IMR-90 (cell line): Measurements from ENCODE around the gene IL1B. TPM values are rescaled to one million over a fixed set of nuclear protein-coding genes. Genes with fewer than 3 reads are reported as not detected.
A peak's percentile ranks its signal among the peaks of the same experiment; 100 is the strongest.

Source experiments
- ATAC-seq: fragments of 200-7000 bp; cut with Tn5 transposase; 2 replicates; pipeline ENCODE4 v1.9.1; 2020; ENCODE audit warnings: low read depth, mild to moderate bottlenecking, moderate library complexity
- BruUV-seq: library from RNA; stranded (reverse); fragments of 400-500 nt; replicated peaks from 2 replicates; lab custom pipeline; 2021; lab: Mats Ljungman, UMichigan
- CTCF ChIA-PET: fragments of 300-600 bp; formaldehyde crosslinking; extraction: SDS; loops from one replicate; lab custom pipeline; 2021; ENCODE audit warnings: antibody characterized with exemption; lab: Yijun Ruan, JAX
- POLR2A ChIA-PET: fragments of 300-600 bp; sonication (Branson Sonifier 250); formaldehyde crosslinking; loops from one replicate; lab custom pipeline; 2022; ENCODE audit warnings: antibody characterized with exemption; ENCODE audit not compliant: unreplicated experiment; lab: Charles Lee
- DNase-seq: peaks from one replicate; pipeline ENCODE4 v3.0.0; 2013
- H2AFZ ChIP-seq: replicated peaks from 2 replicates; pipeline ENCODE3; 2013; ENCODE audit warnings: low read length, mild to moderate bottlenecking; ENCODE audit not compliant: poor library complexity
- H2AK5ac ChIP-seq: 2 replicates; pipeline ENCODE4 v1.6.1; 2013; ENCODE audit warnings: low read depth, low read length, inconsistent platforms
- H2AK9ac ChIP-seq: replicated peaks from 2 replicates; pipeline ENCODE3; 2013; ENCODE audit warnings: mild to moderate bottlenecking, low read depth, low read length, moderate library complexity; ENCODE audit not compliant: poor library complexity
- H2BK120ac ChIP-seq: 2 replicates; pipeline ENCODE4 v1.6.1; 2013; ENCODE audit warnings: low read depth, low read length, inconsistent platforms
- H2BK15ac ChIP-seq: 3 replicates; pipeline ENCODE4 v1.6.1; 2013; ENCODE audit warnings: low read depth, low read length, inconsistent platforms
- H2BK20ac ChIP-seq: 2 replicates; pipeline ENCODE4 v1.6.1; 2013; ENCODE audit warnings: low read depth, mild to moderate bottlenecking, inconsistent platforms, low read length, moderate library complexity
- H2BK5ac ChIP-seq: 2 replicates; pipeline ENCODE4 v1.6.1; 2013; ENCODE audit warnings: mild to moderate bottlenecking, low read depth, low read length, inconsistent platforms; ENCODE audit not compliant: poor library complexity, severe bottlenecking
- H3K14ac ChIP-seq: replicated peaks from 2 replicates; pipeline ENCODE4 v1.6.1; 2013; ENCODE audit warnings: low read depth, low read length, inconsistent platforms
- H3K18ac ChIP-seq: 2 replicates; pipeline ENCODE4 v1.6.1; 2013; ENCODE audit warnings: low read depth, low read length, control low read depth
- H3K23ac ChIP-seq: 2 replicates; pipeline ENCODE4 v1.6.1; 2013; ENCODE audit warnings: low read depth, low read length, inconsistent platforms
- H3K27ac ChIP-seq: 2 replicates; pipeline ENCODE4 v1.5.1; 2013; ENCODE audit warnings: mild to moderate bottlenecking, control low read depth, low read length; ENCODE audit not compliant: insufficient read depth
- H3K27me3 ChIP-seq: 2 replicates; pipeline ENCODE4 v1.6.1; 2013; ENCODE audit warnings: low read length; ENCODE audit not compliant: control insufficient read depth, insufficient read depth
- H3K36me3 ChIP-seq: 2 replicates; pipeline ENCODE4 v1.6.1; 2013; ENCODE audit warnings: low read length, mixed read lengths; ENCODE audit not compliant: control insufficient read depth, insufficient read depth
- H3K4ac ChIP-seq: 2 replicates; pipeline ENCODE4 v1.6.1; 2013; ENCODE audit warnings: low read depth, low read length, inconsistent platforms
- H3K4me1 ChIP-seq: 2 replicates; pipeline ENCODE4 v1.6.1; 2013; ENCODE audit warnings: low read length, mixed read lengths; ENCODE audit not compliant: control insufficient read depth, insufficient read depth
- H3K4me2 ChIP-seq: 2 replicates; pipeline ENCODE4 v1.6.1; 2013; ENCODE audit warnings: low read depth, mild to moderate bottlenecking, control low read depth, low read length, moderate library complexity
- H3K4me3 ChIP-seq: 2 replicates; pipeline ENCODE4 v1.5.1; 2013; ENCODE audit warnings: low read depth, mild to moderate bottlenecking, control low read depth, low read length, moderate library complexity; ENCODE audit not compliant: insufficient read depth
- H3K56ac ChIP-seq: 2 replicates; pipeline ENCODE4 v1.6.1; 2013; ENCODE audit warnings: low read length, inconsistent platforms; ENCODE audit not compliant: insufficient read depth; ENCODE audit errors: extremely low read depth
- H3K79me1 ChIP-seq, 2 experiments: 2 replicates each; pipeline ENCODE4 v1.6.1; 2013; ENCODE audit warnings: low read length in 2 of 2, inconsistent platforms in 1 of 2, low read depth in 1 of 2
- H3K9ac ChIP-seq: 2 replicates; pipeline ENCODE4 v1.6.1; 2013; ENCODE audit warnings: low read depth, low read length, control low read depth
- H3K9me1 ChIP-seq: 2 replicates; pipeline ENCODE4 v1.6.1; 2013; ENCODE audit warnings: low read length, inconsistent platforms; ENCODE audit not compliant: insufficient read depth
- H3K9me3 ChIP-seq: 2 replicates; pipeline ENCODE4 v1.6.1; 2013; ENCODE audit warnings: low read length; ENCODE audit not compliant: control insufficient read depth, insufficient read depth
- H4K20me1 ChIP-seq: 2 replicates; pipeline ENCODE4 v1.6.1; 2013; ENCODE audit warnings: low read length, inconsistent platforms; ENCODE audit not compliant: insufficient read depth
- H4K5ac ChIP-seq: 2 replicates; pipeline ENCODE4 v1.6.1; 2013; ENCODE audit warnings: mild to moderate bottlenecking, low read depth, low read length, control low read depth
- H4K8ac ChIP-seq, 2 experiments: 2 replicates each; pipeline ENCODE4 v1.6.1; 2013; ENCODE audit warnings: low read depth in 2 of 2, low read length in 2 of 2, control low read depth in 1 of 2, inconsistent platforms in 1 of 2
- H4K91ac ChIP-seq: 2 replicates; pipeline ENCODE4 v1.6.1; 2013; ENCODE audit warnings: low read depth, low read length, inconsistent platforms; ENCODE audit not compliant: insufficient read depth
- BHLHE40 ChIP-seq: fragments of 150-350 bp; IDR thresholded peaks from 2 replicates; pipeline ENCODE4 v1.6.1; 2016; ENCODE audit warnings: mild to moderate bottlenecking, low read depth, low read length
- CEBPB ChIP-seq: IDR thresholded peaks from 2 replicates; pipeline ENCODE4 v1.6.1; 2012; ENCODE audit warnings: low read depth, low read length, improper control_type of control experiment
- CTCF ChIP-seq: conservative IDR thresholded peaks from 2 replicates; pipeline ENCODE4 v1.5.1; 2012; ENCODE audit warnings: mild to moderate bottlenecking, low read depth, low read length, improper control_type of control experiment
- FOS ChIP-seq: fragments of 150-350 bp; IDR thresholded peaks from 2 replicates; pipeline ENCODE4 v1.6.1; 2016; ENCODE audit warnings: low read depth, low read length
- MAFK ChIP-seq: IDR thresholded peaks from 2 replicates; pipeline ENCODE4 v1.6.1; 2012; ENCODE audit warnings: low read depth, low read length, improper control_type of control experiment
- MAZ ChIP-seq: IDR thresholded peaks from 2 replicates; pipeline ENCODE4 v1.6.1; 2012; ENCODE audit warnings: low read depth, mild to moderate bottlenecking, low read length, improper control_type of control experiment, moderate library complexity, borderline replicate concordance
- NFE2L2 ChIP-seq: fragments of 150-350 bp; IDR thresholded peaks from 2 replicates; pipeline ENCODE4 v1.6.1; 2016; ENCODE audit warnings: low read depth, mild to moderate bottlenecking, low read length
- POLR2A ChIP-seq: IDR thresholded peaks from 2 replicates; pipeline ENCODE4 v1.6.1; 2012; ENCODE audit warnings: mild to moderate bottlenecking, low read depth, low read length
- RAD21 ChIP-seq: IDR thresholded peaks from 2 replicates; pipeline ENCODE4 v1.6.1; 2012; ENCODE audit warnings: low read length, improper control_type of control experiment
- SMC3 ChIP-seq: fragments of 150-350 bp; IDR thresholded peaks from 2 replicates; pipeline ENCODE4 v1.6.1; 2016; ENCODE audit warnings: low read depth, mild to moderate bottlenecking, antibody characterized with exemption, low read length, moderate library complexity
- WGBS, 2 experiments: methylation state at CpG; one replicate each; pipeline versions ENCODE4 v1.1.5 to v1.1.7; 2013; ENCODE audit warnings: missing lambda C conversion rate in 2 of 2; ENCODE audit not compliant: insufficient read length in 1 of 2; ENCODE audit errors: extremely low coverage in 2 of 2; 5-methylcytosine and 5-hydroxymethylcytosine counted together
- dilution Hi-C: fragments of 300-500 bp; cut with HindIII; formaldehyde crosslinking; loops from one replicate; pipeline ENCODE4 v1.14.3; 2018; ENCODE audit warnings: low sequenced_read_pairs; ENCODE audit not compliant: unreplicated experiment
- in situ Hi-C: fragments of 300-500 bp; cut with MboI; formaldehyde crosslinking; loops from 3 replicates; pipeline ENCODE4 v1.14.3; 2019; ENCODE audit warnings: low sequenced_read_pairs, inconsistent platforms, mixed read lengths
- intact Hi-C: fragments of 100-400 bp; cut with micrococcal nuclease; formaldehyde crosslinking; loops from 2 replicates; pipeline ENCODE4 v1.10.0; 2022
- polyA plus RNA-seq, 3 experiments: library from polyadenylated mRNA; depleted of rRNA; stranded (reverse); fragments of >200 nt; gene quantifications; 2 replicates each; pipeline ENCODE4 v1.2.3, GENCODE V29; 2012; ENCODE audit warnings: low replicate concordance in 1 of 3
- total RNA-seq: library from RNA; depleted of rRNA; stranded (reverse); fragments of >200 nt; gene quantifications from 2 replicates; pipeline ENCODE4 v1.2.3, GENCODE V29; 2012
- TF ChIP-seq, protein P1 (sequence below): fragments of 150-350 bp; IDR thresholded peaks from 2 replicates; pipeline ENCODE4 v1.6.1; 2017; ENCODE audit warnings: mild to moderate bottlenecking, antibody characterized with exemption, low read length, low read depth
- TF ChIP-seq, protein P2 (sequence below): fragments of 150-350 bp; IDR thresholded peaks from 2 replicates; pipeline ENCODE4 v1.6.1; 2016; ENCODE audit warnings: low read depth, mild to moderate bottlenecking, low read length, moderate library complexity, borderline replicate concordance

Gene IL1B
- total and polyA plus RNA-seq, 2 of the 4 experiments (the other 2 are of a cell fraction) = 3.0 to 4.4 TPM

- in situ Hi-C loops (no loop called here), dilution Hi-C loops (no loop called here), intact Hi-C loops (no loop called here)
- H4K91ac ChIP-seq = no peak overlapping the region
- H3K36me3 ChIP-seq = no peaks in the 10 kb centered on the region; the same call in 1 of the 2 replicates
- no peak overlapping the region for H3K23ac ChIP-seq
- peaks cover 8% of the 10 kb centered on the region; the same call in 1 of the 2 replicates for H3K4me1 ChIP-seq
- no peaks in the 10 kb centered on the region for H3K9me3 ChIP-seq
- 0 out of 4 replicates have a peak overlapping the region, but pooled peaks of 1 of the 2 experiments have one; percentile 3 for H4K8ac ChIP-seq
- no peak overlapping the region for H3K56ac ChIP-seq
- no peak overlapping the region for H2AFZ ChIP-seq
- TF ChIP-seq, protein P1, sequence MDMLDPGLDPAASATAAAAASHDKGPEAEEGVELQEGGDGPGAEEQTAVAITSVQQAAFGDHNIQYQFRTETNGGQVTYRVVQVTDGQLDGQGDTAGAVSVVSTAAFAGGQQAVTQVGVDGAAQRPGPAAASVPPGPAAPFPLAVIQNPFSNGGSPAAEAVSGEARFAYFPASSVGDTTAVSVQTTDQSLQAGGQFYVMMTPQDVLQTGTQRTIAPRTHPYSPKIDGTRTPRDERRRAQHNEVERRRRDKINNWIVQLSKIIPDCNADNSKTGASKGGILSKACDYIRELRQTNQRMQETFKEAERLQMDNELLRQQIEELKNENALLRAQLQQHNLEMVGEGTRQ = no peak
- no peak for TF ChIP-seq POLR2A
- TF ChIP-seq MAZ = no peak
- no peak for TF ChIP-seq SMC3
- TF ChIP-seq MAFK = no peak
- no peak for TF ChIP-seq RAD21
- no peak for TF ChIP-seq CEBPB
- TF ChIP-seq CTCF = no peak
- no peak for TF ChIP-seq FOS
- TF ChIP-seq, protein P2, sequence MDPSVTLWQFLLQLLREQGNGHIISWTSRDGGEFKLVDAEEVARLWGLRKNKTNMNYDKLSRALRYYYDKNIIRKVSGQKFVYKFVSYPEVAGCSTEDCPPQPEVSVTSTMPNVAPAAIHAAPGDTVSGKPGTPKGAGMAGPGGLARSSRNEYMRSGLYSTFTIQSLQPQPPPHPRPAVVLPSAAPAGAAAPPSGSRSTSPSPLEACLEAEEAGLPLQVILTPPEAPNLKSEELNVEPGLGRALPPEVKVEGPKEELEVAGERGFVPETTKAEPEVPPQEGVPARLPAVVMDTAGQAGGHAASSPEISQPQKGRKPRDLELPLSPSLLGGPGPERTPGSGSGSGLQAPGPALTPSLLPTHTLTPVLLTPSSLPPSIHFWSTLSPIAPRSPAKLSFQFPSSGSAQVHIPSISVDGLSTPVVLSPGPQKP = no peak
- no peak for TF ChIP-seq NFE2L2
- no peak for TF ChIP-seq BHLHE40
- DNase-seq (no peak), ATAC-seq (no peak)
- no peaks in the 10 kb centered on the region for H4K20me1 ChIP-seq
- no peak overlapping the region for H4K5ac ChIP-seq
- H2BK20ac ChIP-seq = no peak overlapping the region
- H3K79me1 ChIP-seq = peaks cover 0 to 5% of the 10 kb centered on the region in 2 experiments; a peak in 1 of 4 replicates
- no peak overlapping the region; the same call in 1 of the 2 replicates for H3K4ac ChIP-seq
- 0 out of 2 replicates have a peak overlapping the region, but pooled peaks have one; percentile 39 for H3K4me2 ChIP-seq
- CTCF ChIA-PET = interaction anchor here (0.6 to 1.3 kb wide), 2 partner anchors 26 to 50 kb away, joined by 3 to 4 read pairs; no protein-coding TSS in a partner anchor
- H2AK9ac ChIP-seq = no peak overlapping the region
- no peak overlapping the region for H3K9ac ChIP-seq
- H2BK15ac ChIP-seq = 0 out of 3 replicates have a peak overlapping the region, but pooled peaks have one; percentile 14
- H3K27ac ChIP-seq = no peak overlapping the region
- no peak overlapping the region; the same call in 1 of the 2 replicates for H3K18ac ChIP-seq
- no peaks in the 10 kb centered on the region for H3K27me3 ChIP-seq
- BruUV-seq = no TSS peak
- no CpG with 5 or more reads among the region's 1 CpG for WGBS, 2 experiments
- POLR2A ChIA-PET = no interaction called here
- H3K9me1 ChIP-seq = peaks cover 4% of the 10 kb centered on the region; the same call in 1 of the 2 replicates
- H3K4me3 ChIP-seq = no peak overlapping the region
- H3K14ac ChIP-seq = no peak overlapping the region
- no peak overlapping the region for H2BK120ac ChIP-seq
- H2AK5ac ChIP-seq = no peak overlapping the region
- no peak overlapping the region for H2BK5ac ChIP-seq
Observed at GRCh38 chr2:112835061-112835501, 1.5 kb downstream of the IL1B start.
